GM23338 (cell line): ENCODE data around the gene YIPF7. TPM values are rescaled to one million over a fixed set of nuclear protein-coding genes. Genes with fewer than 3 reads are reported as not detected.

Experiments used
- ATAC-seq: fragments of 200-7000 bp; cut with Tn5 transposase; 3 replicates; pipeline ENCODE4 v1.9.1; 2020
- DNase-seq: peaks from one replicate; pipeline ENCODE4 v3.0.0-alpha.2; 2015; ENCODE audit warnings: low spot score
- H2AFZ ChIP-seq: fragments of 200-600 bp; sonication (generic); 2 replicates; pipeline ENCODE4 v1.8.0; 2016; ENCODE audit warnings: antibody characterized with exemption, mild to moderate bottlenecking, moderate library complexity
- H3F3A ChIP-seq: fragments of 200-600 bp; sonication (generic); replicated peaks from 2 replicates; pipeline ENCODE4 v1.8.0; 2017; ENCODE audit warnings: antibody characterized with exemption, mixed run types, low read depth
- H3K27ac ChIP-seq: fragments of 200-600 bp; sonication (generic); 2 replicates; pipeline ENCODE4 v1.6.1; 2016; ENCODE audit warnings: low read depth
- H3K27me3 ChIP-seq: fragments of 200-600 bp; sonication (generic); 2 replicates; pipeline ENCODE4 v1.8.0; 2016; ENCODE audit warnings: mild to moderate bottlenecking, mixed run types, moderate library complexity; ENCODE audit not compliant: insufficient read depth
- H3K36me3 ChIP-seq: fragments of 200-600 bp; sonication (generic); 2 replicates; pipeline ENCODE4 v1.8.0; 2016; ENCODE audit warnings: mild to moderate bottlenecking; ENCODE audit not compliant: insufficient read depth
- H3K4me1 ChIP-seq: fragments of 200-600 bp; sonication (generic); 2 replicates; pipeline ENCODE4 v1.8.0; 2016; ENCODE audit warnings: mild to moderate bottlenecking, moderate library complexity; ENCODE audit not compliant: insufficient read depth
- H3K4me2 ChIP-seq: fragments of 200-600 bp; sonication (generic); 2 replicates; pipeline ENCODE4 v1.7.1; 2017; ENCODE audit warnings: mixed run types
- H3K4me3 ChIP-seq: fragments of 200-600 bp; sonication (generic); 2 replicates; pipeline ENCODE4 v1.6.1; 2016; ENCODE audit warnings: mixed run types
- H3K79me2 ChIP-seq: fragments of 200-600 bp; sonication (generic); replicated peaks from 2 replicates; pipeline ENCODE4 v1.8.0; 2017; ENCODE audit warnings: mild to moderate bottlenecking; ENCODE audit not compliant: insufficient read depth
- H3K9me2 ChIP-seq: fragments of 200-600 bp; sonication (generic); 2 replicates; pipeline ENCODE4 v1.8.0; 2017; ENCODE audit not compliant: insufficient read depth
- H4K20me1 ChIP-seq: fragments of 200-600 bp; sonication (generic); replicated peaks from 2 replicates; pipeline ENCODE4 v1.8.0; 2017; ENCODE audit warnings: mild to moderate bottlenecking; ENCODE audit not compliant: insufficient read depth
- H3K27ac Mint-ChIP-seq: 2 replicates; pipeline ENCODE4 v1.8.0; 2020; ENCODE audit warnings: inconsistent platforms, mild to moderate bottlenecking, moderate library complexity, mixed read lengths
- H3K27me3 Mint-ChIP-seq: 3 replicates; pipeline ENCODE4 v1.8.0; 2022; ENCODE audit warnings: low read depth, mild to moderate bottlenecking, moderate library complexity, mixed read lengths, inconsistent platforms; ENCODE audit not compliant: insufficient read depth, poor library complexity
- H3K36me3 Mint-ChIP-seq: 3 replicates; pipeline ENCODE4 v1.8.0; 2021; ENCODE audit warnings: low read depth, mild to moderate bottlenecking, inconsistent platforms, moderate library complexity, mixed read lengths
- H3K4me1 Mint-ChIP-seq: 3 replicates; pipeline ENCODE4 v1.8.0; 2020; ENCODE audit warnings: mild to moderate bottlenecking, inconsistent platforms, mixed read lengths
- H3K4me3 Mint-ChIP-seq: 3 replicates; pipeline ENCODE4 v1.8.0; 2021; ENCODE audit warnings: moderate library complexity, mild to moderate bottlenecking, inconsistent platforms, mixed read lengths
- H3K9me3 Mint-ChIP-seq: 3 replicates; pipeline ENCODE4 v1.8.0; 2020; ENCODE audit warnings: moderate library complexity, mild to moderate bottlenecking, inconsistent platforms, mixed read lengths
- EZH2 ChIP-seq: fragments of 200-600 bp; sonication (generic); IDR thresholded peaks from one replicate; pipeline ENCODE4 v1.8.0; 2017; ENCODE audit warnings: antibody characterized with exemption, mild to moderate bottlenecking, low read depth; ENCODE audit not compliant: unreplicated experiment
- EZH2phosphoT487 ChIP-seq: fragments of 200-600 bp; sonication (generic); IDR thresholded peaks from one replicate; pipeline ENCODE4 v1.8.1; 2018; ENCODE audit warnings: antibody characterized with exemption; ENCODE audit not compliant: unreplicated experiment
- JUNB ChIP-seq: IDR thresholded peaks from one replicate; pipeline ENCODE4 v1.6.1; 2016; ENCODE audit warnings: antibody characterized with exemption; ENCODE audit not compliant: unreplicated experiment
- NANOG ChIP-seq: IDR thresholded peaks from 2 replicates; pipeline ENCODE4 v1.6.1; 2016; ENCODE audit warnings: antibody characterized with exemption, borderline replicate concordance
- POLR2AphosphoS5 ChIP-seq: IDR thresholded peaks from 2 replicates; pipeline ENCODE4 v1.6.1; 2016; ENCODE audit warnings: antibody characterized with exemption, low read depth
- REST ChIP-seq: IDR thresholded peaks from one replicate; pipeline ENCODE4 v1.6.1; 2018; ENCODE audit warnings: antibody characterized with exemption; ENCODE audit not compliant: unreplicated experiment
- STAT1 ChIP-seq: IDR thresholded peaks from one replicate; pipeline ENCODE4 v1.6.1; 2016; ENCODE audit warnings: antibody characterized with exemption; ENCODE audit not compliant: unreplicated experiment
- ZNF114 ChIP-seq: fragments of 250-450 bp; sonication (Bioruptor Pico); IDR thresholded peaks from 2 replicates; pipeline ENCODE4 v1.5.0; 2020; ENCODE audit warnings: mild to moderate bottlenecking, moderate library complexity
- ZNF331 ChIP-seq: fragments of 250-450 bp; sonication (Bioruptor Pico); IDR thresholded peaks from 2 replicates; pipeline ENCODE4 v1.5.0; 2020; ENCODE audit warnings: low read depth, mild to moderate bottlenecking, moderate library complexity
- polyA plus RNA-seq: library from polyadenylated mRNA; unstranded; fragments of >200 nt; fragmentation: Nextera tagmentation; extraction: Ambion mirVana; gene quantifications from 2 replicates; pipeline ENCODE4 v1.2.1, GENCODE V29; 2016
- total RNA-seq: library from RNA; depleted of rRNA; stranded (reverse); fragments of >200 nt; shearing (Covaris generic); gene quantifications from 2 replicates; pipeline ENCODE4 v1.2.3, GENCODE V29; 2014
- TF ChIP-seq, protein P1 (sequence below), 2 experiments: fragments of 200-600 bp in 1 of 2; sonication (generic) in 1 of 2; conservative IDR thresholded peaks; 2 replicates each; pipeline versions ENCODE4 v1.5.1 to v1.6.1; 2016 to 2017; ENCODE audit warnings: antibody characterized with exemption in 2 of 2, low read depth in 2 of 2, mild to moderate bottlenecking in 2 of 2, moderate library complexity in 1 of 2

YIPF7 gene
- total and polyA plus RNA-seq, 2 experiments from 2014 or later = not detected

GRCh38 chr4:44583393-44583792 lies 68.0 kb downstream of the YIPF7 start:
- Histone ChIP-seq H3K4me2 (no peak overlapping the region), H3K4me1 (no peaks in the 10 kb centered on the region), H2AFZ (no peak overlapping the region; the same call in 1 of the 2 replicates), H3K4me3 (no peak overlapping the region), H4K20me1 (no peaks in the 10 kb centered on the region), H3F3A (no peaks in the 10 kb centered on the region), H3K36me3 (no peaks in the 10 kb centered on the region), H3K9me2 (no peaks in the 10 kb centered on the region), H3K27ac (no peak overlapping the region), H3K27me3 (no peaks in the 10 kb centered on the region), H3K79me2 (no peaks in the 10 kb centered on the region)
- DNase-seq (peak; percentile 62), ATAC-seq (peak; percentile 72)
- Mint-ChIP-seq H3K4me1 (peaks cover 7% of the 10 kb centered on the region), H3K9me3 (no peaks in the 10 kb centered on the region), H3K36me3 (no peaks in the 10 kb centered on the region), H3K4me3 (no peak overlapping the region), H3K27me3 (no peaks in the 10 kb centered on the region), H3K27ac (no peak overlapping the region)
- TF ChIP-seq EZH2phosphoT487 = no peak
- no peak for TF ChIP-seq STAT1
- TF ChIP-seq EZH2 = no peak
- TF ChIP-seq, protein P1, sequence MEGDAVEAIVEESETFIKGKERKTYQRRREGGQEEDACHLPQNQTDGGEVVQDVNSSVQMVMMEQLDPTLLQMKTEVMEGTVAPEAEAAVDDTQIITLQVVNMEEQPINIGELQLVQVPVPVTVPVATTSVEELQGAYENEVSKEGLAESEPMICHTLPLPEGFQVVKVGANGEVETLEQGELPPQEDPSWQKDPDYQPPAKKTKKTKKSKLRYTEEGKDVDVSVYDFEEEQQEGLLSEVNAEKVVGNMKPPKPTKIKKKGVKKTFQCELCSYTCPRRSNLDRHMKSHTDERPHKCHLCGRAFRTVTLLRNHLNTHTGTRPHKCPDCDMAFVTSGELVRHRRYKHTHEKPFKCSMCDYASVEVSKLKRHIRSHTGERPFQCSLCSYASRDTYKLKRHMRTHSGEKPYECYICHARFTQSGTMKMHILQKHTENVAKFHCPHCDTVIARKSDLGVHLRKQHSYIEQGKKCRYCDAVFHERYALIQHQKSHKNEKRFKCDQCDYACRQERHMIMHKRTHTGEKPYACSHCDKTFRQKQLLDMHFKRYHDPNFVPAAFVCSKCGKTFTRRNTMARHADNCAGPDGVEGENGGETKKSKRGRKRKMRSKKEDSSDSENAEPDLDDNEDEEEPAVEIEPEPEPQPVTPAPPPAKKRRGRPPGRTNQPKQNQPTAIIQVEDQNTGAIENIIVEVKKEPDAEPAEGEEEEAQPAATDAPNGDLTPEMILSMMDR (conservative IDR thresholded peaks at IDR 0.05; ENCODE audit: low read depth in 2 of 2) = peak; percentile 61 to 67

DNA sequence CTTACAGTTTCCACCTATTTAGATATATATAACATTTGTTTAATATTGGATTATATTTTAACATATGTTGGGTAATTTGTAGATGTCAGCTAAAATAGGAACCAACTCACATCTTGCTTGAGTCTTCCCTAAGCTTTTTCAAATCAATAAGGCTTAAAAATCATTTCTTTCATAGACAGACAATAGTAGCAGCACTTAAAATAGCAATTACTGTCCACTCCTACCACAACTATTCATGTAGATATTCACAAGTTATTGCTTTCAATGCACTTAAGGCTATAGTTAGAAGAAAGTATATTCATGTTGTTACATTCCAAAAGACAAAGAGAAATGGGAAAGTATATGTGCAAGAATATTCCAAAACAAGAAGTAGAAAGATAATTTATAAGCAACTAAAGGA lies 71.2 kb downstream of the YIPF7 start:
- no peaks in the 10 kb centered on the region for H3K27me3 Mint-ChIP-seq
- Histone ChIP-seq H3K79me2 (no peaks in the 10 kb centered on the region), H3K4me3 (no peak overlapping the region), H3K27me3 (no peaks in the 10 kb centered on the region), H3K9me2 (no peaks in the 10 kb centered on the region), H3F3A (no peaks in the 10 kb centered on the region), H3K4me2 (no peak overlapping the region), H3K4me1 (no peaks in the 10 kb centered on the region), H4K20me1 (no peaks in the 10 kb centered on the region), H3K36me3 (no peaks in the 10 kb centered on the region), H2AFZ (no peak overlapping the region), H3K27ac (no peak overlapping the region)
- no peak overlapping the region for H3K27ac Mint-ChIP-seq
- no peaks in the 10 kb centered on the region for H3K9me3 Mint-ChIP-seq
- H3K4me3 Mint-ChIP-seq = no peak overlapping the region
- DNase-seq = no peak
- peaks cover 7% of the 10 kb centered on the region for H3K4me1 Mint-ChIP-seq
- ATAC-seq = no peak
- H3K36me3 Mint-ChIP-seq = no peaks in the 10 kb centered on the region
- TF ChIP-seq EZH2 = no peak
- no peak for TF ChIP-seq JUNB
- no peak for TF ChIP-seq STAT1
- TF ChIP-seq NANOG = no peak
- TF ChIP-seq REST = no peak
- no peak for TF ChIP-seq ZNF331 (CRISPR knock-in tag)
- no peak for TF ChIP-seq ZNF114 (CRISPR knock-in tag)
- TF ChIP-seq, protein P1 (conservative IDR thresholded peaks at IDR 0.05; ENCODE audit: low read depth in 2 of 2) = no peak
- TF ChIP-seq POLR2AphosphoS5 = no peak
- TF ChIP-seq EZH2phosphoT487 = no peak
